B cell (primary cell): ENCODE data around the gene SP7. TPM values are rescaled to one million over a fixed set of nuclear protein-coding genes. Genes with fewer than 3 reads are reported as not detected.

Experiments
- ATAC-seq: fragments of 200-7000 bp; cut with Tn5 transposase; one replicate; pipeline ENCODE4 v1.10.0; 2021; ENCODE audit warnings: low read depth, mild to moderate bottlenecking, moderate number of reproducible peaks, moderate library complexity
- CTCF ChIA-PET: fragments of 350-600 bp; sonication (Branson Sonifier 250); formaldehyde crosslinking; loops from one replicate; lab custom pipeline; 2021; ENCODE audit warnings: antibody characterized with exemption, inconsistent platforms; lab: Charles Lee
- POLR2A ChIA-PET: fragments of 350-600 bp; sonication (Branson Sonifier 250); formaldehyde crosslinking; loops from one replicate; lab custom pipeline; 2021; ENCODE audit warnings: antibody characterized with exemption; lab: Charles Lee
- DNase-seq: peaks from one replicate; pipeline ENCODE4 v3.0.0; 2013
- H2AFZ ChIP-seq: 2 replicates; pipeline ENCODE4 v1.6.1; 2012; ENCODE audit warnings: mild to moderate bottlenecking, low read depth, low read length; ENCODE audit not compliant: insufficient read depth, poor library complexity, severe bottlenecking
- H3K27ac ChIP-seq, 2 donors: 1 replicate in 1 of 2; 2 replicates in 1 of 2; pipeline ENCODE4 v1.5.1; 2012 to 2013; ENCODE audit warnings: low read length in 2 of 2, mild to moderate bottlenecking in 2 of 2, moderate library complexity in 1 of 2
- H3K27me3 ChIP-seq, 4 experiments: fragments of 200-600 bp in 1 of 4; sonication (generic) in 1 of 4; replicated peaks in 1 of 4; 1 replicate in 2 of 4; 2 replicates in 2 of 4; pipeline versions ENCODE4 v1.6.1 to v1.7.0; 2013 to 2016; ENCODE audit warnings: low read length in 3 of 4, mild to moderate bottlenecking in 2 of 4, mixed read lengths in 1 of 4, moderate library complexity in 1 of 4; ENCODE audit not compliant: insufficient read depth in 4 of 4, control insufficient read depth in 3 of 4; ENCODE audit errors: control extremely low read depth in 1 of 4
- H3K36me3 ChIP-seq, 2 experiments: replicated peaks in 1 of 2; 1 replicate in 1 of 2; 2 replicates in 1 of 2; pipeline versions ENCODE4 v1.6.1 to v1.7.1; 2013; ENCODE audit warnings: low read length in 1 of 2; ENCODE audit not compliant: insufficient read depth in 2 of 2, control insufficient read depth in 1 of 2; ENCODE audit errors: control extremely low read depth in 1 of 2, extremely low read depth in 1 of 2
- H3K4me1 ChIP-seq, 2 donors: fragments of 200-600 bp in 1 of 2; sonication (generic) in 1 of 2; 1 replicate in 1 of 2; 2 replicates in 1 of 2; pipeline versions ENCODE4 v1.5.1 to v1.6.1; 2013 to 2017; ENCODE audit warnings: low read length in 2 of 2; ENCODE audit not compliant: control insufficient read depth in 2 of 2, insufficient read depth in 2 of 2
- H3K4me2 ChIP-seq: replicated peaks from 2 replicates; pipeline ENCODE3; 2012; ENCODE audit warnings: mild to moderate bottlenecking, low read depth, low read length; ENCODE audit not compliant: poor library complexity, severe bottlenecking
- H3K4me3 ChIP-seq, 5 experiments: fragments of 200-600 bp in 1 of 5; sonication (generic) in 1 of 5; 1 replicate in 3 of 5; 2 replicates in 2 of 5; pipeline versions ENCODE4 v1.5.1 to v1.7.0; 2011 to 2016; ENCODE audit warnings: low read length in 4 of 5, mild to moderate bottlenecking in 4 of 5, low read depth in 2 of 5, control low read depth in 1 of 5, moderate library complexity in 1 of 5; ENCODE audit not compliant: insufficient read depth in 1 of 5; ENCODE audit errors: control extremely low read depth in 1 of 5, extremely low read depth in 1 of 5
- H3K79me2 ChIP-seq: fragments of 200-600 bp; sonication (generic); one replicate; pipeline ENCODE4 v1.6.0; 2016; ENCODE audit warnings: low read length; ENCODE audit not compliant: control insufficient read depth, insufficient read depth
- H3K9ac ChIP-seq: fragments of 200-600 bp; sonication (generic); 2 replicates; pipeline ENCODE4 v1.6.1; 2017; ENCODE audit warnings: mild to moderate bottlenecking, low read length, moderate library complexity
- H3K9me3 ChIP-seq, 3 donors: one replicate each; pipeline versions ENCODE4 v1.6.1 to v1.7.1; 2013; ENCODE audit warnings: low read length in 2 of 3; ENCODE audit not compliant: control insufficient read depth in 2 of 3, insufficient read depth in 1 of 3; ENCODE audit errors: control extremely low read depth in 1 of 3
- H4K20me1 ChIP-seq: 2 replicates; pipeline ENCODE4 v1.6.0; 2012; ENCODE audit warnings: mild to moderate bottlenecking, low read length; ENCODE audit not compliant: insufficient read depth, control insufficient read depth, poor library complexity, severe bottlenecking
- H3K27ac Mint-ChIP-seq: one replicate; pipeline ENCODE4 v1.8.0; 2021; ENCODE audit warnings: mixed read lengths
- H3K27me3 Mint-ChIP-seq: one replicate; pipeline ENCODE4 v1.8.0; 2021; ENCODE audit warnings: mixed read lengths
- H3K4me1 Mint-ChIP-seq: one replicate; pipeline ENCODE4 v1.8.0; 2021; ENCODE audit warnings: mixed read lengths
- H3K4me3 Mint-ChIP-seq: one replicate; pipeline ENCODE4 v1.8.0; 2021; ENCODE audit warnings: mixed read lengths
- H3K9me3 Mint-ChIP-seq: one replicate; pipeline ENCODE4 v1.8.0; 2022; ENCODE audit warnings: mixed read lengths; ENCODE audit not compliant: insufficient read depth
- EZH2 ChIP-seq: IDR thresholded peaks from 2 replicates; pipeline ENCODE4 v1.6.1; 2012; ENCODE audit warnings: borderline replicate concordance, low read depth, mild to moderate bottlenecking, moderate library complexity, low read length; ENCODE audit not compliant: insufficient read depth, poor library complexity, severe bottlenecking
- WGBS: methylation state at CpG from one replicate; pipeline ENCODE4 v1.1.5; 2013; ENCODE audit warnings: missing lambda C conversion rate; ENCODE audit not compliant: insufficient coverage; 5-methylcytosine and 5-hydroxymethylcytosine counted together
- intact Hi-C: fragments of 100-400 bp; cut with micrococcal nuclease; formaldehyde crosslinking; loops from one replicate; pipeline ENCODE4 v1.10.0; 2022
- polyA plus RNA-seq: library from polyadenylated mRNA; depleted of rRNA; stranded (reverse); fragments of >200 nt; gene quantifications from 2 replicates; pipeline ENCODE4 v1.2.3, GENCODE V29; 2012
- total RNA-seq, 2 donors: library from RNA; stranded (reverse); fragments of 120-200 nt in 1 of 2; gene quantifications; 1 replicate in 1 of 2; 2 replicates in 1 of 2; pipeline versions ENCODE4 v1.2.3 to v1.2.4, GENCODE V29; 2013 to 2022
- TF ChIP-seq, protein P1 (sequence below): fragments of 200-600 bp; IDR thresholded peaks from one replicate; pipeline ENCODE4 v1.8.0; 2022; ENCODE audit warnings: antibody characterized with exemption, mild to moderate bottlenecking

The SP7 gene
- total and polyA plus RNA-seq, 2 donors (not counting 1 experiment from before 2014, with no cell fraction given), result 0.34 TPM; not detected in 1

DNA sequence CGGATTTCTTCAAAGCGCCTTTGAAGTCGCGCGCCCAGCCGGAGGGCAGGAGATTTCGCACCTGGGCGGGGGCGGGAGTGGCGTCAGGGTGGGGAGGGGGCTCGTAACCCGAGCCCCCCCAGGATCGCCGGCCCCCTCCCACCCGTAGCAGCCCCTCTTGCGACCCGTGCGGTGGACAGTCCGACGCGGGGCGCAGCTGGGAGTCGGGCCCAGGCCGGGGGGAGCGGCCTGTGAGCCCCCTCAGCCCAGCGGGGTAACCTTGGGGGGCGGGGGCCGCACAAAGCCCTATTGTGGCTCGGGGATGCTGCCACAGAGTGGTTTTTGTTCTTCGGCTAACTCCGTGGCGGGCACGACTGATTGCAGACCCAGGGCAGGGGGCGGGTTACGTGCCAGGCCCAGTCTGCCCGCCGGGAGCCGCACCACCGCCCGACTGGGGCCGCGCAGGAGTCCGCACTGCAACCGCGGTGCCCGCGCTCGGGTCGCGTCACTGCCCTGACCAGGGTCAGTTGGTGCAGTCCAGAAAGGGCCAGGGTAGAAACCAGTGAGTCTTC is 10.6 kb downstream of the SP7 start:
- peak overlapping the region; percentile 92 for H3K4me3 Mint-ChIP-seq
- Histone ChIP-seq H4K20me1 (no peaks in the 10 kb centered on the region), H2AFZ (peak overlapping the region; percentile 94), H3K27ac (peak overlapping the region; percentile 85 to 89), H3K4me2 (peak overlapping the region; percentile 100), H3K27me3 (peaks cover 0 to 27% (median 8%) of the 10 kb centered on the region in 4 experiments), H3K9me3 (no peaks in the 10 kb centered on the region), H3K9ac (peak overlapping the region; percentile 81), H3K36me3 (no peaks in the 10 kb centered on the region), H3K4me1 (peaks cover 23 to 35% of the 10 kb centered on the region in 2 donors), H3K79me2 (peaks cover 8% of the 10 kb centered on the region), H3K4me3 (peak overlapping the region in 4 of 5 experiments; percentile 70 to 85 (median 75))
- no peaks in the 10 kb centered on the region for H3K9me3 Mint-ChIP-seq
- intact Hi-C loops, result loop anchor here (2.0 to 10.0 kb wide), 4 partner anchors 27 to 299 kb away; partner anchors contain the start of genes ATF7 and SPRYD3
- peaks cover 32% of the 10 kb centered on the region for H3K4me1 Mint-ChIP-seq
- DNase-seq, result peak; percentile 54
- POLR2A ChIA-PET, result interaction anchor here (0.5 to 4.0 kb wide), 6 partner anchors 9 to 106 kb away, joined by 3 to 21 read pairs (median 6); partner anchors contain the start of gene MYG1
- ATAC-seq, result no peak
- WGBS, result under 1% methylated on average over 49 of the region's 50 CpGs
- H3K27me3 Mint-ChIP-seq, result peaks cover 17% of the 10 kb centered on the region
- CTCF ChIA-PET, result interaction anchor here (0.9 to 15.1 kb wide), 10 partner anchors 9 to 184 kb away, joined by 3 to 353 read pairs (median 20); partner anchors contain the start of genes MYG1, PFDN5 and TARBP2
- TF ChIP-seq, protein P1, sequence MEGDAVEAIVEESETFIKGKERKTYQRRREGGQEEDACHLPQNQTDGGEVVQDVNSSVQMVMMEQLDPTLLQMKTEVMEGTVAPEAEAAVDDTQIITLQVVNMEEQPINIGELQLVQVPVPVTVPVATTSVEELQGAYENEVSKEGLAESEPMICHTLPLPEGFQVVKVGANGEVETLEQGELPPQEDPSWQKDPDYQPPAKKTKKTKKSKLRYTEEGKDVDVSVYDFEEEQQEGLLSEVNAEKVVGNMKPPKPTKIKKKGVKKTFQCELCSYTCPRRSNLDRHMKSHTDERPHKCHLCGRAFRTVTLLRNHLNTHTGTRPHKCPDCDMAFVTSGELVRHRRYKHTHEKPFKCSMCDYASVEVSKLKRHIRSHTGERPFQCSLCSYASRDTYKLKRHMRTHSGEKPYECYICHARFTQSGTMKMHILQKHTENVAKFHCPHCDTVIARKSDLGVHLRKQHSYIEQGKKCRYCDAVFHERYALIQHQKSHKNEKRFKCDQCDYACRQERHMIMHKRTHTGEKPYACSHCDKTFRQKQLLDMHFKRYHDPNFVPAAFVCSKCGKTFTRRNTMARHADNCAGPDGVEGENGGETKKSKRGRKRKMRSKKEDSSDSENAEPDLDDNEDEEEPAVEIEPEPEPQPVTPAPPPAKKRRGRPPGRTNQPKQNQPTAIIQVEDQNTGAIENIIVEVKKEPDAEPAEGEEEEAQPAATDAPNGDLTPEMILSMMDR, result no peak
- TF ChIP-seq EZH2, result no peak
- H3K27ac Mint-ChIP-seq, result peak overlapping the region; percentile 84
